IPS-20b (cell line): ENCODE data around the gene TTC21A.

Source experiments
- H3K27ac ChIP-seq: one replicate; pipeline ENCODE4 v1.5.1; 2013; ENCODE audit warnings: low read length
- H3K27me3 ChIP-seq: 2 replicates; pipeline ENCODE4 v1.6.1; 2013; ENCODE audit warnings: mild to moderate bottlenecking, low read length, inconsistent platforms; ENCODE audit not compliant: insufficient read depth
- H3K36me3 ChIP-seq: 2 replicates; pipeline ENCODE4 v1.6.1; 2013; ENCODE audit warnings: low read depth, mild to moderate bottlenecking, inconsistent platforms, low read length, moderate library complexity; ENCODE audit not compliant: insufficient read depth
- H3K4me1 ChIP-seq: 2 replicates; pipeline ENCODE4 v1.6.1; 2013; ENCODE audit warnings: mild to moderate bottlenecking, control low read depth, inconsistent platforms, low read length, moderate library complexity; ENCODE audit not compliant: insufficient read depth
- H3K4me3 ChIP-seq: 2 replicates; pipeline ENCODE4 v1.5.1; 2013; ENCODE audit warnings: mild to moderate bottlenecking, low read length, inconsistent platforms
- H3K9ac ChIP-seq: 2 replicates; pipeline ENCODE4 v1.6.1; 2013; ENCODE audit warnings: low read depth, mild to moderate bottlenecking, inconsistent platforms, low read length, moderate library complexity
- H3K9me3 ChIP-seq: 2 replicates; pipeline ENCODE4 v1.6.1; 2013; ENCODE audit warnings: mild to moderate bottlenecking, low read depth, low read length, inconsistent platforms; ENCODE audit not compliant: insufficient read depth

The TTC21A gene

DNA sequence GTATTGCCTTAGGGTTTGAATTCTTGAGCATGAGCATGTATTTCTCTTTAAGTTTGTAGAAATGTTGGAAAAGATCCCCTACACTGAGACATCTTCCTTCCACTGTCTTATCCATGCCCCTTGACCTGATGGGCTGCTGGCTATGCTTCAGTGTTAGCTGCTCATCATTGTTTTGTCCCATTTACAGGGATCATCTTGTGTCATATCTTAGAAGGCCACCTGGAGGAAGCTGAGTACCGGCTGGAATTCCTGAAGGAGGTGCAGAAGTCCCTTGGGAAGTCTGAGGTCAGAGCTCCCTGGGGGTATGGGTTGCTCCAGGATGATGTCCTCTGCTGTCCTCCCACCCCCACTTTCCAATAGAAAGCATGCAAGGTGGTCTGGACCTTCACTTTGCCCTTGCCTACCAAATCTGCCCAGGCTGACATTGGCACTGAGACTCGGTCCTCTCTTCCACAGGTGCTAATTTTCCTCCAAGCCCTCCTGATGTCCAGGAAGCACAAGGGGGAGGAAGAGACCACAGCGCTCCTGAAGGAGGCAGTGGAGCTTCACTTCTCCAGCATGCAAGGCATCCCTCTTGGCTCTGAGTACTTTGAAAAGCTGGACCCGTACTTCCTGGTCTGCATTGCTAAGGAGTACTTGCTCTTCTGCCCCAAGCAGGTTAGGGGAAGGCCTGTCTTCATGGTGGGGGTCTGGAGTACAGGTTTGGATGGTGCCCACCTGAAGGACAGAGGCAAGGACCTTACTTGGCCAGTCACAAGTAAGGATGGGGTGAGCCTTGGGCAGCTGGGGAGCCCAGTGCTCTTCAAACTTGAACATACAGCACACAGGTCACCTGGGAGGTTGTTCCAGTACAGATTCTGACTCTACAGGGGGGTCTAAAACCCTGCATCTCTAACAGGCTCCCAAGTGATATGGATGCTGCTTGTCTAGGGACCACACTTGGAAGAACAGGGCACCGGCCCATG lies 17.7 kb downstream of the TTC21A start:
- Histone ChIP-seq H3K4me3 (no peak overlapping the region), H3K27ac (no peak overlapping the region), H3K27me3 (no peaks in the 10 kb centered on the region), H3K4me1 (no peaks in the 10 kb centered on the region), H3K36me3 (no peaks in the 10 kb centered on the region), H3K9me3 (no peaks in the 10 kb centered on the region), H3K9ac (no peak overlapping the region)

DNA sequence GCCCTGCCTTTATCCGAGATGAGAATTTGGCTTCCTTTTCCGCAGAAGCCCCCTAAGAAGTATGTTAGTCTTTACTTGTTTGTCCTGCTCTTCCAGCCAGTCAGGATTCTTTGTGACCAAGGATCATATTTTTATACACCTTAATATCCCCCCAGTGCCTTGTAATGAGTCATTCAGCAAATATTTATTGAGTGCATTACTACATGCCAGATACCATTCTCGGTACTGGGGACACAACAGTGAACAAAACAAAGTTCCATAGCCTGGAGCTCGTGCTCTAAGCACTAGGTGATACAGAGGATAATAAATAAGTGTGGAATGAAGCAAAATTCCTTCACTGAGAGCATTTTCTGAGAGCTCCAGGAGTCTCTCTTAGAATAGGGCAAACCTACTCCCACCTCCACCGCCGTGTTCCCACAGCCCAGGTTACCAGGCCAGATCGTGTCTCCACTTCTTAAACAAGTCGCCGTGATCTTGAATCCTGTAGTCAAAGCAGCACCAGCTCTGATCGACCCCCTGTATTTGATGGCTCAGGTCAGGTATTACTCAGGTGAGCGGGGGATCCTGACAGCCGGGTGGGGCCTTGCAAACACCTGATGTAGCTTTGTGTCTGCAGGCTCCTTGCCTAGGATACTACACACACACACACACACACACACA lies 18.5 kb downstream of the TTC21A start:
- H3K9me3 ChIP-seq, result no peaks in the 10 kb centered on the region
- H3K4me3 ChIP-seq, result no peak overlapping the region
- H3K4me1 ChIP-seq, result no peaks in the 10 kb centered on the region
- no peak overlapping the region for H3K9ac ChIP-seq
- no peaks in the 10 kb centered on the region for H3K36me3 ChIP-seq
- H3K27me3 ChIP-seq, result no peaks in the 10 kb centered on the region
- H3K27ac ChIP-seq, result no peak overlapping the region

DNA sequence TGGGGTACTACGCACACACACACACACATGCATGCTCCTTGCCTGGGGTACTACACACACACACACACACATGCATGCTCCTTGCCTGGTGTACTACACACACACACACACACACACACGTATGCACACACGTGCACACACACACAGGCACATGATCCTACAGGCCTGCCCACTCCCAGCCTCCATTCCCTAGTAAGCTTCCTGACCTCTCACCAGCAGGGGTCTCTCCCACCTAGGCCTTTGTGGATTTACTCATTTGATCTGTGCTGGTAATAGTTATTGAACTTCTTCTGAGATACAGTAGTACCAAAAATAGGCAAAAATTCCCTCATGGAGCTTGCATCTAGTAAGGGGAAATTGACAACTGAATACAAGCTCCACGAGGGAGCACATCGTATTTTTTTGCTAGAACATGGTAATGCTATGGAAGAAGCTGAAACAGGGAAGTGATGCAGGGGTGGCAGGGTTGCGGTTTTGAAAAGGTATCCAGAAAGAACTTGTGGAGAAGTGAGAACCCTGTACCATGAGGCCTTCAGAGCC lies 19.1 kb downstream of the TTC21A start:
- no peak overlapping the region for H3K9ac ChIP-seq
- H3K27me3 ChIP-seq, result no peaks in the 10 kb centered on the region
- H3K9me3 ChIP-seq, result no peaks in the 10 kb centered on the region
- no peaks in the 10 kb centered on the region for H3K36me3 ChIP-seq
- H3K27ac ChIP-seq, result no peak overlapping the region
- no peak overlapping the region for H3K4me3 ChIP-seq
- no peaks in the 10 kb centered on the region for H3K4me1 ChIP-seq

DNA sequence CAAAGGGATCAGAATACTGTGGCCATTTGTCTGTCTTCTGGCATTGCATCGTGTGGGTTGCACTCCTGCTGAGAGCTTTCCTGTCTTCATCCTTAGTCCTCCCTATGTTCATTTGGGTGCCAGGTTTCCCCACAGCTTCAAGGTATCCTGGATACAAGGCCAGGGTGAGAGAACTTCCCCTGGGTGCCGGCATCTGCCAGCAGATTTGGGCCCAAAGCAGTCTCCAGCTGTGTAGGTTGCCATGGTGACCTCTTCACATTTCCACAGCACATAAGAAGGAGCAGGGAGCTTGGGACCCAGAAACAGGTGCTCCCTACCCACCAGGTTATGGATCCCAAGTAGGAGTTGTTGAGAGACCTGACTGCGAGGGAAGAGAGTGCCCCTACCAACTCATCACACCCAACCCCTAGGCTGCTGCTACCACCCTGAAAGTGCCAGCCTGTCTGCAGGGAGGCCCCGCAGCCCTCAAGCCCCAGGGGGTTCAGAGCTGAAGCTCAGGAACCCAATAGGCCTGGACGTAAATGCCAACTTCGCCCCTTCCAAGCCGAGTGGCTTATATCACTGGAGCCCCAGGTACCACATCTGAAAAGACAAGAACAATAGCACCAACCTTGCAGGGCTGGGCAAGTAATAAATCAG lies 19.9 kb downstream of the TTC21A start:
- Histone ChIP-seq H3K9ac (no peak overlapping the region), H3K36me3 (no peaks in the 10 kb centered on the region), H3K4me1 (no peaks in the 10 kb centered on the region), H3K4me3 (no peak overlapping the region), H3K27me3 (no peaks in the 10 kb centered on the region), H3K9me3 (no peaks in the 10 kb centered on the region), H3K27ac (no peak overlapping the region)

DNA sequence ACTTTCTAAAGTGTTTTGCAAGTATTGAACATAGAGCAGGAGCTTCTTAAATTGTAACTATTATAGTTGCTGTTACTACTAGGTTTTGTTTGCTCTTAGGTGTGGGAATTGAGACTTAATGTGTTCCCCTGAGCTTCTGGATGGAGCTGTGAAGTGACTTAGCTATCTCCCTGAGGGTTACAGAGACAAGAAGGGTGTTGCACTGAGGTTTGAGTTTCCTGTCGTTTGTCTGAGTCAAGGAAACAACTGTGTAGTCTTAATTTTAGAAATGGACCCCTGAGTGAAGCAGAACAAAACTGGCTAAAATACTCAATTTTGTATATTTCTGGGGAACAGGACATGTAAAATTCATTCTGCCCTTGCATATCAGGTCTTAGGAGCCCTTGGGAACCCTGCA lies 20.4 kb downstream of the TTC21A start:
- Histone ChIP-seq H3K4me1 (no peaks in the 10 kb centered on the region), H3K27ac (no peak overlapping the region), H3K9me3 (no peaks in the 10 kb centered on the region), H3K36me3 (no peaks in the 10 kb centered on the region), H3K4me3 (no peak overlapping the region), H3K9ac (no peak overlapping the region), H3K27me3 (no peaks in the 10 kb centered on the region)

DNA sequence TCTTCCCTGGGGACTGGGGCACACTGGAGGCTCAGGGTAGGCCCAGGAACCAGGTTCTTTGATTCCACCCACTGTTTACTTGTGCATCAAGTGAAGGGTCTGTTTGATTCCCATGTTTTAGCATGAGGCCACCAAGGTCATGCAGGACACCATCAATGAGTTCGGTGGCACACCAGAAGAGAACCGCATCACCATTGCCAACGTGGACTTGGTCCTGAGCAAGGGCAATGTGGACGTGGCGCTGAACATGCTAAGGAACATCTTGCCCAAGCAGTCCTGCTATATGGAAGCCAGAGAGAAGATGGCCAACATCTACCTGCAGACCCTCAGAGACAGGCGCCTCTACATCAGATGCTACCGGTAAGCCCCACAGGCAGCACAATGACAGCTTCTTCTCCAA lies 21.5 kb downstream of the TTC21A start:
- no peak overlapping the region for H3K27ac ChIP-seq

DNA sequence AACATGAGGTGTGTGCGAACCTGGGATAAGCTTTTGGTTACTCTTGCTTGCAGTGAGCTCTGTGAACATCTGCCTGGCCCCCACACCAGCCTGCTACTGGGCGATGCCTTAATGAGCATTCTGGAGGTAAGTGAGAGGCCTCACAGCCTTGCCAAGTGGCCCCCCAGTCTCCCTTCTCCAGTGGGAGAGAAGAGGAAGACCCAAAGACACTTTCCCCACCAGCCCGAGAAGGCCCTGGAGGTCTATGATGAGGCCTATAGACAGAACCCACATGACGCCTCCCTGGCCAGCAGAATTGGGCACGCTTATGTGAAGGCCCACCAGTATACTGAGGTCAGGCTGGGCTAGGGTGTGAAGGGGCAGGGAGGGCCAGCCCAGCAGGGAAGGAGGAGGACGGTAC lies 22.5 kb downstream of the TTC21A start:
- H3K27me3 ChIP-seq, result no peaks in the 10 kb centered on the region
- no peaks in the 10 kb centered on the region for H3K4me1 ChIP-seq
- no peaks in the 10 kb centered on the region for H3K9me3 ChIP-seq
- no peak overlapping the region for H3K9ac ChIP-seq
- H3K27ac ChIP-seq, result no peak overlapping the region
- no peaks in the 10 kb centered on the region for H3K36me3 ChIP-seq
- no peak overlapping the region for H3K4me3 ChIP-seq

More for the DNA sequence above, 21.5 kb downstream of the TTC21A start:
- Histone ChIP-seq H3K9ac (no peak overlapping the region), H3K4me3 (no peak overlapping the region), H3K27me3 (no peaks in the 10 kb centered on the region), H3K9me3 (no peaks in the 10 kb centered on the region), H3K36me3 (no peaks in the 10 kb centered on the region), H3K4me1 (no peaks in the 10 kb centered on the region)

DNA sequence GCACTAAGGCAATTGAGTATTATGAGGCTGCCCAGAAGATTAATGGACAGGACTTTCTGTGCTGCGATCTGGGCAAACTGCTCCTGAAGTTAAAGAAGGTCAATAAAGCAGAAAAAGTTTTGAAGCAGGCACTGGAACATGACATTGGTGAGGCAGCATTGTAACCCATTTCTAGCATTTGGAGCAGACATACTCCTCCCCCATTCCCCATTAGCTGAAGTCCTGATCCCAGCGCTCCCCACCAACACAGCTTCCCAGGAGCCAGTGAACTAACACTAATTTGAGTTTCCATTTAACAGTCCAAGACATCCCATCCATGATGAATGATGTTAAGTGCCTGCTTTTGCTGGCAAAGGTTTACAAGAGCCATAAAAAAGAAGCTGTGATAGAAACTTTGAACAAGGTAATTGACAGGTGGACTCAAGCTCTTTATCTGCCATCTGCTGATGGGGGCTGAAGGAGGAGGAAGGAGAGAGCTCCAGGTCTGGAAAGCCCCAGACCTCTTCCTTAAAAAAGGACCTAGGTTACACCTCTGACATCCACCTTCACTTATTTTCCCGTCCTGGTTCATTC lies 23.3 kb downstream of the TTC21A start:
- H3K9me3 ChIP-seq, result no peaks in the 10 kb centered on the region
- H3K36me3 ChIP-seq, result no peaks in the 10 kb centered on the region
- H3K9ac ChIP-seq, result no peak overlapping the region
- H3K4me3 ChIP-seq, result no peak overlapping the region
- no peaks in the 10 kb centered on the region for H3K27me3 ChIP-seq
- no peak overlapping the region for H3K27ac ChIP-seq
- H3K4me1 ChIP-seq, result no peaks in the 10 kb centered on the region

DNA sequence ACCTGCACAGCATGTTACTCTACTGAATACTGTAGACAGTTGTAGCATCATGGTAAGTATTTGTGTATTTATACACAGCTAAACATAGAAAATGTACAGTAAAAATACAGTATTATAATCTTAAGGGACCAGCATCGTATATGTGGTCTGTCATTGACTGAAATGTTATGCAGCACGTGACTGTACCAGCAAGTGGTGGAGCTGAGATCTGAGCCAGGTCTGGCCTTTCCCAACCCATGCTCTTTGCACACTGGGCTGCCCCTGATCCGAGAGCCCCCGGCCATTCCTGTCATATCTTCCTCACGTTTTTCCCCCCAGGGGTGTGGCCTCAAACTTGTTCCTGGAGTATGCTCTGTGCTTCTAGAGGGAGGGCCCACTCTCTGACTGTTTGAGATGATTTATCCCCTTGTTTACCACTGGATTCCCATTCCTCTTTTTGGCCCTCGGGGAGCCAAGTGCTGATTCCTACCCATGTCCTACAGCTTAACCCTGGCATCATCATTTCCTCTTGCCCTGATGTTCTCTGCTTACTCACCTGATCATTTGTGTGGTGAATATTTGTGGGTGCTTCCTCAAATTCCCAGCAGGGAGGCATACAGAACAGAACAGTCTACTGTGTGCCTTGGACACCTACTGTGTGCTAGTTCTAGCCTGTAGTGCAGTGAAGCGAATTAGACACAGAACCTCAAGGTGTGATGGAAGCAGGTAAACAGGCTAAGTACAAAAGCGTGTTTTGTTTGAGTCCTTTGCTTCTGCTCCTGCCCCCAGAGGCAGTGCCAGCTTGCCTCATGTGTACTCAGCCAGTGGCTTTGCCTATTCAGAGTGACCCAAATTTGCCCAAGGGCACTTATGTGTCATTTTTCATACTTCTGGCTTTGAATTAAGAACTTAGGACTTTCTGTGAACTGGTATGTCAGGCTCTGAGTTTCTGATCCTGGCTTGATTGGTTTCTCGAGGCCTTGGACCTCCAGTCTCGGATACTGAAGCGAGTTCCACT lies 24.9 kb downstream of the TTC21A start:
- Histone ChIP-seq H3K4me1 (no peaks in the 10 kb centered on the region), H3K27ac (no peak overlapping the region), H3K27me3 (no peaks in the 10 kb centered on the region), H3K9me3 (no peaks in the 10 kb centered on the region), H3K4me3 (no peak overlapping the region), H3K36me3 (no peaks in the 10 kb centered on the region), H3K9ac (no peak overlapping the region)

DNA sequence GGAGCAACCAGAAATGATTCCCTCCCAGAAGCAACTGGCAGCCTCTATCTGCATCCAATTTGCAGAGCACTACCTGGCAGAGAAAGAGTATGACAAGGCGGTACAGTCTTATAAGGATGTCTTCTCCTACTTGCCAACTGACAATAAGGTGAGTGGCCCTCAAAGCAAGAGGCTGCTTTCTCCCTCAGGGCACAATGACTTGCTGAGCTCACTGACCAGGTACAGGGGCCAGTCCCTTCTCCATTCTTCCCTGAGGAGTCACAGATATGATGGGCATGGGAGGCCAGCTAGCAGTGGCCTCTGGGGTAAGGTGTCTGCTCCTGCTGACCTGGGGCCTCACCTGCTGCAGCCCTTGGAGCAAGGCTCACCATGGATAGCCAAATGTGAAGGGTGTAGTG lies 25.6 kb downstream of the TTC21A start:
- Histone ChIP-seq H3K36me3 (no peaks in the 10 kb centered on the region), H3K9me3 (no peaks in the 10 kb centered on the region), H3K27ac (no peak overlapping the region), H3K4me1 (no peaks in the 10 kb centered on the region), H3K4me3 (no peak overlapping the region), H3K27me3 (no peaks in the 10 kb centered on the region), H3K9ac (no peak overlapping the region)
